AG08395 (cell line): ENCODE measurements around the gene PRDM16.

Experiments
- DNase-seq: peaks from one replicate; pipeline ENCODE4 v3.0.0; 2012; ENCODE audit warnings: mixed read lengths, low spot score

Gene PRDM16

GRCh38 chr1:3398396-3399140 lies 329.6 kb downstream of the PRDM16 start:
- DNase-seq: no peak

GRCh38 chr1:3399732-3400131 lies 330.7 kb downstream of the PRDM16 start:
- DNase-seq: peak; percentile 70

DNA sequence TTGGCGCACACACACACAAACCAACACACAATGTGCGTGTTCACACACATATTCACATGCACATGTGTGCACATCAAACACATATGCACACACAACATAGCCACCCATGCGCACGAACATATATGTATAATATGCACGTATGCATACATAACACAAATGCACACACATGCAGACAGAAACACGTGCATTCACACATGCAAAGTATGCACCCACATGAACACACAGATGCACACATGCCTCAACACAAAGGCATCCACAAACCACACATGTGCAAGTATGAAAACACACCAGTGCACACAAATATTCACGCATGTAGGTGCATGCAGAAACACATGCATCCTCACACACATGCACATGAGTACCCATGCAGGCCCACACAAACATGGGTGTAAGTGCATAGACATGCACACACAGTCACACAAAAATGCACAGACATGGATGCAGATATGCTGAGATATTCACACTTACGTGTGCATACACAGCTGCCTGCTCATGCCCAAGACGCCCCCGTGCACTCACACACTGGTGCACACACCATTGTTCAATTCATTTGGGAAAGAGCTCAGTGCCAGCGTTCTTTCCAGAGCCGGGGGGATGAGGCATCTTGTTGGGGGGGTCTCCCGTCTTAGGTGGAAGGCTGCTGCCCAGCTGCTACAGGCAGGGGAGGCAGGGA lies 332.7 kb downstream of the PRDM16 start:
- no peak for DNase-seq

DNA sequence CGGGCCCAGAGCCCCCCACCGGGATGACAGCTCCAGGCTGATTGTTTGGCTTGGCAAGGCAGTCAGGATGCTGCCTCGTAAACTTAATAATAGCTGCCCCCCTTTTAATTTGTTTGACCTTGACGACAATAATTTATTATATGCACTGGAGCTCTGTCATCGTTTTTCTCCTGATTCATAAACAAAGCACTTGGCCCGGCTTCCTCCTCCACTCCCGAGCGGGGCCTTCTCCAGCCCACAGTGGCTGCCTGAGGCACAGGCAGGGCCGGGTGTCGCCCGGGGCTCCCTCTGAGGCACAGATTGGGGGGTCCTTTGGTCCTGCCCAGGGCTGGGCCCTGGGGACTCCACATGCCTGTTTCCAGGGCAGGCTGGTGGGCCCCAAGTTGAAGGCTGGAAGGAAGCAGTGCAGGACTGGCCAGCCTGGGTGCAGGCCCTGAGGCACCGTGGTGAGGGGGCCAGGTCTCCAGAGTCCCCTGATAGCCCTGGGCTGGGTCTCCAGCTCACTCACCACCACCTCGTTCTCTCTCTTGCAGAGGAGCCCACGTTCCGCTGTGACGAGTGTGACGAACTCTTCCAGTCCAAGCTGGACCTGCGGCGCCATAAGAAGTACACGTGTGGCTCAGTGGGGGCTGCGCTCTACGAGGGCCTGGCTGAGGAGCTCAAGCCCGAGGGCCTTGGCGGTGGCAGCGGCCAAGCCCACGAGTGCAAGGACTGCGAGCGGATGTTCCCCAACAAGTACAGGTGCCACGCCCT lies 333.4 kb downstream of the PRDM16 start:
- DNase-seq: peak; percentile 62

- DNase-seq: no peak
These were observed 334.0 kb downstream of the PRDM16 start for GRCh38 chr1:3403011-3403345.

DNA sequence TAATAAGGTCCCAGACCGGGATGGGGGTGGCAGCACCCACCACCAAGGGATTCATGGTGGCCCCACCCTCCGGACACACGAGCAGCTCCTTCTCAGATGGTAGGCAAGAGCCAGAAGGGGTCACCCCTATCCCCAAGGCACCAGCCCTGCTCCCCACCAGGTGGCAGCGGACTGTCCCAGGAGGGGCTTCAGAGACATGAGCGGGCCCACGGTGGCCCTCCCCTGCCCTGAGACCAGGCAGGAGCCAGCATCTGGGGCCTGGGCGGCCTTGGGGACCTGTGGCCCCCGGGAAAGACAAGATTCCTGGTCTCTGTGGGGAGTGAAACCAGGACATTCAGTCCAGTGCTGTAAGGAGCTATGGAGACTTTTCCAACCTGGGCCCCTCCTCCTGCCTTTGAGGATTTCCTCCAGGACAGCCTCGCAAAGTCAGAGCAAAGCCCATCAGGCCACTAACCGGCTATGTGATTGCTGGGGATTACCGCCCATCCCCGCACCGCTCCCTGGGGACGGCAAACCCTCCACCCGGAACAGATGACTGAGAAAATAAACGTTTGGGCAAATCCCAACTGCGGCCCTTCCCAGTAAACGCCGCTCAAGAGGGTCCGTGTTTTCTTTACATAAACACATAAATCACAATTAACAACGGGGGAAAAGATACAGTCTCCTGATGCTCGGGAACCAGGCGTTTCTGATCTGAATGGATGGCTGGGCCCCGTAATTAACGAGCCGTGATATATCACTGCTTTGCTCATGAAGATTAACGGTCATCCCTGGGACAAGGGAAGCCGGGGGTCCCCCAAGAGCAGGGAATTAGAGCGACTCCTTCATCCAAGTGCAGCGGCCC lies 334.6 kb downstream of the PRDM16 start:
- no peak for DNase-seq

GRCh38 chr1:3404301-3404700 lies 335.3 kb downstream of the PRDM16 start:
- DNase-seq: no peak

- no peak for DNase-seq
These were observed 335.8 kb downstream of the PRDM16 start for GRCh38 chr1:3404801-3405200.

DNA sequence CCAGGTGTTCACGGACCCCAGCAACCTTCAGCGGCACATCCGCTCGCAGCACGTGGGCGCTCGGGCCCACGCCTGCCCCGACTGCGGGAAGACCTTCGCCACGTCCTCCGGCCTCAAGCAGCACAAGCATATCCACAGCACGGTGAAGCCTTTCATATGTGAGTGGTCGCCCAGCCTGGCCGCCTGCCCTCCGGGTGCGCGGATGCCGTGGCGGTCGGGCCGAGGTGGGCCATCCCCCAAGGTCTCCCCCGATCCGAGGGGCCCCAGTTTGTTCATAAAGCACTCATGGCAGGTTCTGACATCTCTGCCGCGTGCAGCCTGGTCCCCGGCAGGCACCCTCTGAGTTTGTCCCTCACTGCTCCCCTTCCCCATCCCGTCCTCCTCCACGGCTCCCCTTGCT lies 336.5 kb downstream of the PRDM16 start:
- no peak for DNase-seq

- no peak for DNase-seq
These were observed 337.2 kb downstream of the PRDM16 start for GRCh38 chr1:3405974-3406867.

DNA sequence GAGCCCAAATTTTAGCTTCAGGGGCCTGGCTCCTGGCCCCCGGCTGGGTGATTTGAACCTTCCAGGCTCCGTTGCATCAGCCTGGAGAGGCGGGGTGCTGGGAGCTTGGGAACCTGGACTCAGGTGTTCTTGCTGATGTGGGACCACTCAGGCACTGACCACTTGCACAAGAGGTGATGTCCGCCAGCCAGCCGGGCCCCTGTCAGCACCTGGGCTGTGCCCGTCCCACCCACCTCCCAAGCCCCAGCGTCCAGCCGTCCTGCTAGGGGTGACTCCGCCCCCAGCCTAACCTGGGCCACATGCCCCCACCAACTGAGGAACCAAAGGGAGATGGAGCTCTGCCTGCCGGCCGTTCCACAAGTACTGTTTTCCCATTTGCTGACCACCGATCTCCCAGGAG lies 338.0 kb downstream of the PRDM16 start:
- no peak for DNase-seq

GRCh38 chr1:3408751-3409266 lies 339.8 kb downstream of the PRDM16 start:
- DNase-seq: no peak

DNA sequence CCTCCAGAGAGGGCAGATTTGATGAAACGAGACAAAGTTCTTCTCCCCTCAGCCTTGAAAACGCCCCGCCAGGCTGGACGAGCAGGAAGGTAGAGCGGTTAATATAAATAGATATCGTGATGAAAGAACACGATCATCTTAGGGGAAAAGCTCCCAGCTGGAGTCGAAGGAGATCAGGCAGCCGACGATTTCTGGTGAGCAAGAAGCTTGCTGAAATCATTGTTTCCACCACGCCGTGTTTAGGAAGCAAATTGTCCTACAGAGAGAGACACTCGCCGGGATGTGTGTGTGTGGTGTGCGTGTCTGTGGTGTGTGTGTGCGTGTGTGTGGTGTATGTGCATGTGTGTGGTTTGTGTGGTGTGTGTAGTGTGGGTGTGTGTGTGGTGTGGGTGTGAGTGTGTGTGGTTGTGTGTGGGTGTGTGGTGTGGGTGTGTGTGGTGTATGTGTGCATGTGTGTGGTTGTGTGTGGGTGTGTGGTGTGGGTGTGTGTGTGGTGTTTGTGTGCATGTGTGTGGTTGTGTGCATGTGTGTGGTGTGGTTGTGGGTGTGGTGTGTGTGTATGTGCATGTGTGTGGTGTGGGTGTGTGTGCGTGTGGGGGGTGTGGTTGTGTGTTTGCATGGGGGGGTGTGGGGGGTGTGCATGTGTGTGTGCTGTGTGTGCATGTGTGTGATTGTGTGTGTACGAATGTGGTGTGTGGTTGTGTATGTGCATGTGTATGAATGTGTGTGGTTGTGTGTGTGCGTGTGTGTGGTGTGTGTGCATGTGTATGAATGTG lies 340.6 kb downstream of the PRDM16 start:
- no peak for DNase-seq

DNA sequence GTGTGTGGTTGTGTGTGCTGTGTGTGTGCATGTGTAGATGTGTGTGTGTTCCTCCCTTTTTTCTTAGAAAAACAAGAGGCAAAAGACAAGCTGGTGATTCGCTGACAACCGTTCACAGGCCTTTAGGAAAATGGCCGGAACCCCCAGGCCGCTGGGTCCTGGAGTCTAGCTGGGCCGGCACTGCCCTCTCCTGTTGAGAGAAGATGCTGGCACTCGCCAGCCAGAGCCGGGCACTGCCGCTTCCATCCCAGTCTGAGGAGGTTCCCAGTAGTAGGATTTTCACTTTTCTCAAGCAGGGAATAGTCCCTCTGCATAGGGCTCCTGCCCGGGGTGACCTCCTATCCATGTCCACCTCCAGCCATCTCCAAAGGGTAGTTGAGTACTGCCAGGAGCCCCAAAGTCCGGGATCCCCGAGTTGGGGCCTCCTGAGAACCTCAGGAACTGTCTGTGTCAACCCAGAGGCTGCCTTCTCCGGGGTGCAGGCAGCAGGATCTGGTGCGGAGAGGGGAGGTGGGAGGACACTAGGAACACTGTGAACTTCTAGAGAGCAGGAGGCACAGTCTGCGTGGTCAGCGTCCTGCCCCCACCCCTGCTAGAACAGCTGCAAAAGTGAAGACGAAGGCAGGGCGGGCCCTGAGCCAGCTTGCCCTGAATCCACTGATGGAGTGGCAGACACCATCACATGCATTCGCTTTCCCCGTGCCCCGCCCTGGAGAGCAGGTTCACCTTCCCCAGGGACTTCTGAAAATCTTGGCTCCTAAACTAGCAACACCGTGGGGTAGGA lies 341.3 kb downstream of the PRDM16 start:
- peak; percentile 95 for DNase-seq

GRCh38 chr1:3411806-3412205 lies 342.8 kb downstream of the PRDM16 start:
- no peak for DNase-seq

DNA sequence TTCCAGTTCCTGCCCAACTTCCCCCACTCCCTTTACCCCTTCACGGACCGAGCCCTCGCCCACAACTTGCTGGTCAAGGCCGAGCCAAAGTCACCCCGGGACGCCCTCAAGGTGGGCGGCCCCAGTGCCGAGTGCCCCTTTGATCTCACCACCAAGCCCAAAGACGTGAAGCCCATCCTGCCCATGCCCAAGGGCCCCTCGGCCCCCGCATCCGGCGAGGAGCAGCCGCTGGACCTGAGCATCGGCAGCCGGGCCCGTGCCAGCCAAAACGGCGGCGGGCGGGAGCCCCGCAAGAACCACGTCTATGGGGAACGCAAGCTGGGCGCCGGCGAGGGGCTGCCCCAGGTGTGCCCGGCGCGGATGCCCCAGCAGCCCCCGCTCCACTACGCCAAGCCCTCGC lies 343.4 kb downstream of the PRDM16 start:
- DNase-seq: no peak

GRCh38 chr1:3413975-3414710 lies 345.1 kb downstream of the PRDM16 start:
- DNase-seq: no peak

DNA sequence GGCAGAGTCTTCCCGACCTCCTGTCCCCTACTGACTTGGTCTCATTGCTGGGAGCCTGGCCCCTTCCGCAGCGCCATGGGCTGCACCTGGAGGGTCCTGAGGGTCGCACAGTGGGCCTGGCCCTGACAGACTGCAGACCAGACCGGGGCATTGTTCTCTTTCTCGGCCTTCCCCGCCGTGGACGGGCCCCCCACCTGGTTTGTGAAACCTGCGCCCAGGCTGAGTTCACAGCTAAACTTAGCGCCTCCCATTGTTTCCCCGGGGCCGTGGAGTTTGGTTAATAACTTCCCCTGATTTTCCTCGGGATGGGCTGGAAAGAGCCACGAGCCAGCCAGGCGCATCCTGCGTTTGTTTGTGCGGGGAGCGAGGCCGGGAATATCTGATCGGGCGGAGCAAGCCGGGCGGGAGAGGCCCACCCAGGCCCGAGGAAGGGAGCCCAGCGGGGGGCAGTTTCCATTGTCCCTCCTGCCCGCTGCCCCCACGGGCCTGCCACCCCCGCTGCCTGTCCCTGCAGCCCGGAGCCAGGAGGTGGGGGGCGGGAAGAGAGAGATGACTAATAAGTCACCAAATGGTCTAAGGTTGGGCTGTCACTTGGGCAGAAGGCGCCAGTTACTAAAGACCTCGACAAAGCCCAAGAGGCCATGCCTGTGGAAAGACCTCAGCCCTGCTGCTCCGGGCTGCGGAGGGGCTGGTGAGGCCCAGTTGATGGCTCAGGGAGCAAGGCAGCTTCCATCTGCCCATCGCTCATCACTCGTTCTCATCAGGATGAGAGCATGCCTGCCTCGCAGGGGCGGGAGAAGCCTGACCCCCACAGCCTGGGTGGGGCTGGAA lies 346.5 kb downstream of the PRDM16 start:
- DNase-seq: no peak
